Activated CD8-positive, alpha-beta T cell treated with anti-CD3 and anti-CD28 coated beads, Interleukin-2, amount 10 ng/mL, durations not matched to agents 7 days and 5 days (primary cell): ENCODE results near the gene PITPNB. TPM values are rescaled to one million over a fixed set of nuclear protein-coding genes. Genes with fewer than 3 reads are reported as not detected.

Experiments
- ATAC-seq: fragments of 150-1000 bp; cut with Tn5 transposase; one replicate; pipeline ENCODE4 v1.10.0; 2021; ENCODE audit warnings: moderate library complexity
- CTCF ChIA-PET: fragments of 350-600 bp; sonication (Branson Sonifier 250); formaldehyde crosslinking; loops from one replicate; lab custom pipeline; 2021; ENCODE audit warnings: antibody characterized with exemption; lab: Charles Lee
- POLR2A ChIA-PET: fragments of 350-600 bp; sonication (Branson Sonifier 250); formaldehyde crosslinking; loops from one replicate; lab custom pipeline; 2021; ENCODE audit warnings: antibody characterized with exemption; lab: Charles Lee
- DNase-seq: peaks from one replicate; pipeline ENCODE4 v3.0.0-alpha.2; 2020
- H3K27ac Mint-ChIP-seq: one replicate; pipeline ENCODE4 v1.8.0; 2021; ENCODE audit warnings: mild to moderate bottlenecking, mixed read lengths
- H3K27me3 Mint-ChIP-seq: one replicate; pipeline ENCODE4 v1.8.0; 2021; ENCODE audit warnings: low read depth, mixed read lengths
- H3K36me3 Mint-ChIP-seq: one replicate; pipeline ENCODE4 v1.8.0; 2021; ENCODE audit warnings: low read depth, mixed read lengths
- H3K4me1 Mint-ChIP-seq: one replicate; pipeline ENCODE4 v1.8.0; 2021; ENCODE audit warnings: low read depth, mixed read lengths
- H3K4me3 Mint-ChIP-seq: one replicate; pipeline ENCODE4 v1.8.0; 2021; ENCODE audit warnings: mild to moderate bottlenecking, mixed read lengths
- H3K9me3 Mint-ChIP-seq: one replicate; pipeline ENCODE4 v1.8.0; 2022; ENCODE audit warnings: mixed read lengths; ENCODE audit not compliant: insufficient read depth
- total RNA-seq, 2 experiments: library from RNA; stranded (reverse); gene quantifications; one replicate each; pipeline ENCODE4 v1.2.3, GENCODE V29; 2021

PITPNB gene
- total RNA-seq, 2 experiments from 2014 or later: 78.7 to 84.1 TPM

GRCh38 chr22:27867085-27867952 is 51.7 kb downstream of the PITPNB start:
- Mint-ChIP-seq H3K27ac (peak overlapping the region; percentile 32), H3K4me1 (peaks cover 28% of the 10 kb centered on the region), H3K9me3 (no peaks in the 10 kb centered on the region), H3K27me3 (no peaks in the 10 kb centered on the region), H3K36me3 (peaks cover 41% of the 10 kb centered on the region), H3K4me3 (no peak overlapping the region)
- ChIA-PET POLR2A (no interaction called here), CTCF (interaction anchor here (2.0 kb wide), 1 partner anchor 19 kb away, joined by 8 read pairs; no protein-coding TSS in a partner anchor)
- ATAC-seq: no peak
- no peak for DNase-seq

GRCh38 chr22:27866135-27867084 is 52.6 kb downstream of the PITPNB start:
- Mint-ChIP-seq H3K9me3 (no peaks in the 10 kb centered on the region), H3K36me3 (peaks cover 43% of the 10 kb centered on the region), H3K27ac (no peak overlapping the region), H3K27me3 (no peaks in the 10 kb centered on the region), H3K4me3 (no peak overlapping the region), H3K4me1 (peaks cover 28% of the 10 kb centered on the region)
- ChIA-PET CTCF (interaction anchor here (2.0 kb wide), 1 partner anchor 20 kb away, joined by 8 read pairs; no protein-coding TSS in a partner anchor), POLR2A (interaction anchor here (0.6 kb wide), 1 partner anchor 343 kb away, joined by 3 read pairs; no protein-coding TSS in a partner anchor)
- no peak for DNase-seq
- ATAC-seq: no peak

- peaks cover 28% of the 10 kb centered on the region for H3K4me1 Mint-ChIP-seq
- peak overlapping the region; percentile 44 for H3K27ac Mint-ChIP-seq
- H3K36me3 Mint-ChIP-seq: peaks cover 43% of the 10 kb centered on the region
- ATAC-seq (no peak), DNase-seq (no peak)
- no peaks in the 10 kb centered on the region for H3K27me3 Mint-ChIP-seq
- ChIA-PET POLR2A (no interaction called here), CTCF (no interaction called here)
- no peak overlapping the region for H3K4me3 Mint-ChIP-seq
- H3K9me3 Mint-ChIP-seq: no peaks in the 10 kb centered on the region
Measured at GRCh38 chr22:27865496-27865895, 53.6 kb downstream of the PITPNB start.

- ATAC-seq (no peak), DNase-seq (no peak)
- no peaks in the 10 kb centered on the region for H3K9me3 Mint-ChIP-seq
- no peaks in the 10 kb centered on the region for H3K27me3 Mint-ChIP-seq
- ChIA-PET CTCF (interaction anchor here (1.0 to 3.9 kb wide), 4 partner anchors 8 to 23 kb away, joined by 3 to 19 read pairs (median 4); no protein-coding TSS in a partner anchor), POLR2A (no interaction called here)
- H3K4me1 Mint-ChIP-seq: peaks cover 20% of the 10 kb centered on the region
- no peak overlapping the region for H3K27ac Mint-ChIP-seq
- peaks cover 47% of the 10 kb centered on the region for H3K36me3 Mint-ChIP-seq
- H3K4me3 Mint-ChIP-seq: no peak overlapping the region
Measured at GRCh38 chr22:27863556-27863955, 55.5 kb downstream of the PITPNB start.

- Mint-ChIP-seq H3K36me3 (peaks cover 50% of the 10 kb centered on the region), H3K9me3 (no peaks in the 10 kb centered on the region)
Measured at GRCh38 chr22:27863001-27863400, 56.1 kb downstream of the PITPNB start.

GRCh38 chr22:27859336-27859735 is 59.7 kb downstream of the PITPNB start:
- ChIA-PET CTCF (no interaction called here), POLR2A (no interaction called here)
- Mint-ChIP-seq H3K4me1 (no peaks in the 10 kb centered on the region), H3K4me3 (no peak overlapping the region), H3K27ac (no peak overlapping the region), H3K27me3 (no peaks in the 10 kb centered on the region), H3K36me3 (peaks cover 57% of the 10 kb centered on the region), H3K9me3 (no peaks in the 10 kb centered on the region)
- DNase-seq: no peak
- ATAC-seq: no peak

More at GRCh38 chr22:27863001-27863400, 56.1 kb downstream of the PITPNB start:
- Mint-ChIP-seq H3K27ac (no peak overlapping the region), H3K4me1 (peaks cover 14% of the 10 kb centered on the region), H3K27me3 (no peaks in the 10 kb centered on the region), H3K4me3 (no peak overlapping the region)
- ChIA-PET CTCF (interaction anchor here (1.1 to 3.9 kb wide), 5 partner anchors 12 to 24 kb away, joined by 3 to 19 read pairs (median 4); no protein-coding TSS in a partner anchor), POLR2A (no interaction called here)
- DNase-seq: no peak
- ATAC-seq: no peak

GRCh38 chr22:27858626-27859025 is 60.4 kb downstream of the PITPNB start:
- Mint-ChIP-seq H3K4me1 (no peaks in the 10 kb centered on the region), H3K27ac (no peak overlapping the region), H3K4me3 (no peak overlapping the region), H3K36me3 (peaks cover 60% of the 10 kb centered on the region), H3K9me3 (no peaks in the 10 kb centered on the region), H3K27me3 (no peaks in the 10 kb centered on the region)
- ChIA-PET CTCF (no interaction called here), POLR2A (no interaction called here)
- DNase-seq: no peak
- no peak for ATAC-seq

GRCh38 chr22:27857443-27857842 is 61.6 kb downstream of the PITPNB start:
- POLR2A ChIA-PET: no interaction called here
- H3K4me3 Mint-ChIP-seq: no peak overlapping the region
- no peak for DNase-seq
- H3K9me3 Mint-ChIP-seq: no peaks in the 10 kb centered on the region
- no peaks in the 10 kb centered on the region for H3K4me1 Mint-ChIP-seq
- H3K36me3 Mint-ChIP-seq: peaks cover 67% of the 10 kb centered on the region
- ATAC-seq: no peak
- H3K27me3 Mint-ChIP-seq: no peaks in the 10 kb centered on the region
- CTCF ChIA-PET: no interaction called here
- H3K27ac Mint-ChIP-seq: no peak overlapping the region

- no peaks in the 10 kb centered on the region for H3K27me3 Mint-ChIP-seq
- ChIA-PET CTCF (no interaction called here), POLR2A (no interaction called here)
- H3K36me3 Mint-ChIP-seq: peaks cover 66% of the 10 kb centered on the region
- H3K4me3 Mint-ChIP-seq: no peak overlapping the region
- no peaks in the 10 kb centered on the region for H3K4me1 Mint-ChIP-seq
- ATAC-seq: no peak
- no peaks in the 10 kb centered on the region for H3K9me3 Mint-ChIP-seq
- no peak overlapping the region for H3K27ac Mint-ChIP-seq
- no peak for DNase-seq
Measured at GRCh38 chr22:27856386-27856785, 62.7 kb downstream of the PITPNB start.

GRCh38 chr22:27853424-27853823 is 65.6 kb downstream of the PITPNB start:
- no peak overlapping the region for H3K27ac Mint-ChIP-seq

GRCh38 chr22:27851974-27852746 is 66.9 kb downstream of the PITPNB start:
- ATAC-seq (no peak), DNase-seq (no peak)
- H3K36me3 Mint-ChIP-seq: peaks cover 65% of the 10 kb centered on the region
- no peaks in the 10 kb centered on the region for H3K9me3 Mint-ChIP-seq
- H3K27me3 Mint-ChIP-seq: no peaks in the 10 kb centered on the region
- H3K4me1 Mint-ChIP-seq: peaks cover 4% of the 10 kb centered on the region
- POLR2A ChIA-PET: no interaction called here
- CTCF ChIA-PET: no interaction called here
- no peak overlapping the region for H3K4me3 Mint-ChIP-seq
- H3K27ac Mint-ChIP-seq: no peak overlapping the region

More at GRCh38 chr22:27853424-27853823, 65.6 kb downstream of the PITPNB start:
- DNase-seq: no peak
- Mint-ChIP-seq H3K9me3 (no peaks in the 10 kb centered on the region), H3K36me3 (peaks cover 67% of the 10 kb centered on the region), H3K4me3 (no peak overlapping the region), H3K27me3 (no peaks in the 10 kb centered on the region), H3K4me1 (peaks cover 4% of the 10 kb centered on the region)
- ChIA-PET POLR2A (no interaction called here), CTCF (interaction anchor here (0.8 to 0.9 kb wide), 2 partner anchors 41 to 46 kb away, joined by 3 read pairs; no protein-coding TSS in a partner anchor)
- ATAC-seq: no peak
